Measurements from ENCODE around the gene GLYR1. TPM values are rescaled to one million over a fixed set of nuclear protein-coding genes. Genes with fewer than 3 reads are reported as not detected.
A peak's percentile ranks its signal among the peaks of the same experiment; 100 is the strongest.

The GLYR1 gene
- total and polyA plus RNA-seq, 9 of the 15 experiments (the other 6 are each of a cell fraction or from before 2014, with no cell fraction given) = 6.7 to 99.2 (median 60.2) TPM

- Histone ChIP-seq H3K4me2 (ENCODE audit: insufficient read depth, low read length) (peak overlapping the region; percentile 79), H3K36me3 (ENCODE audit: control insufficient read depth, insufficient read depth, low read length) (peaks cover 36% of the 10 kb centered on the region; the same call in 2 of the 3 replicates), H3K9me3 (replicated peaks; ENCODE audit: control insufficient read depth, insufficient read depth, low read depth, low read length) (no peaks in the 10 kb centered on the region), H3K4me1 (replicated peaks in 1 of 2; ENCODE audit: control insufficient read depth in 2 of 2, insufficient read depth in 2 of 2, low read length in 2 of 2) (peaks cover 35 to 72% of the 10 kb centered on the region in 2 experiments), H3K79me2 (ENCODE audit: control insufficient read depth, insufficient read depth, low read length) (peaks cover 6% of the 10 kb centered on the region; the same call in 2 of the 3 replicates), H3K4me3 (peak overlapping the region; percentile 89), H3K9ac (ENCODE audit: insufficient read depth in 1 of 2, low read depth in 2 of 2, low read length in 2 of 2) (peak overlapping the region; percentile 67 to 89), H3K27ac (ENCODE audit: extremely low read depth, low read depth, low read length) (peak overlapping the region; percentile 78), H2AFZ (ENCODE audit: low read depth, low read length) (peak overlapping the region; percentile 91), H3K9me1 (ENCODE audit: control insufficient read depth, insufficient read depth, low read length) (no peaks in the 10 kb centered on the region), H4K20me1 (replicated peaks; ENCODE audit: control insufficient read depth, insufficient read depth, low read length) (no peaks in the 10 kb centered on the region; the same call in 1 of the 2 replicates), H3K27me3 (ENCODE audit: control insufficient read depth in 2 of 2, insufficient read depth in 2 of 2, low read length in 2 of 2) (no peaks in the 10 kb centered on the region)
- in situ Hi-C loops (cut with MboI) = no loop called here
- intact Hi-C loops (cut with micrococcal nuclease) = loop anchor here (5.0 kb wide), 1 partner anchor 84 kb away; no protein-coding TSS in a partner anchor
- CTCF ChIA-PET (ENCODE audit: low intra/inter-chr PET ratio) = no interaction called here
- TF ChIP-seq UBTF (IDR thresholded peaks at IDR 0.05; ENCODE audit: borderline replicate concordance in 1 of 2, low read depth in 2 of 2, low read length in 2 of 2) (no peak), ZNF740 (CRISPR knock-in tag; IDR thresholded peaks at IDR 0.05) (0 out of 2 replicates have a peak, but pooled peaks have one; percentile 55), ZNF740 (tag; IDR thresholded peaks at IDR 0.05) (no peak)
- WGBS (ENCODE audit: insufficient coverage, low coverage, missing lambda C conversion rate) = 52% methylated on average over 21 of the region's 29 CpGs
- FAIRE-seq (no peak), DNase-seq (ENCODE audit: extremely low read depth in 1 of 4, low spot score in 3 of 4) (no peak), ATAC-seq (no peak)
- no TSS peak for BruUV-seq (replicated peaks)
- POLR2A ChIA-PET = interaction anchor here (0.6 to 1.8 kb wide), 3 partner anchors 14 to 34 kb away, joined by 3 to 4 read pairs (median 4); partner anchors contain the start of gene ZNF500
Measured at GRCh38 chr16:4801051-4801961, 45.8 kb downstream of the GLYR1 start.

Data from K562 (cell line).